ENCODE results near the gene CLEC4G.
"Not testable (repeated sequence)": the region's sequence is repeated elsewhere in the genome, so short reads cannot be mapped to it uniquely, and the experiment has no call there.

CLEC4G gene

GRCh38 chr19:7746306-7746705 lies 14.4 kb upstream of the CLEC4G start:
- DNase-seq, result not testable (repeated sequence)

DNA sequence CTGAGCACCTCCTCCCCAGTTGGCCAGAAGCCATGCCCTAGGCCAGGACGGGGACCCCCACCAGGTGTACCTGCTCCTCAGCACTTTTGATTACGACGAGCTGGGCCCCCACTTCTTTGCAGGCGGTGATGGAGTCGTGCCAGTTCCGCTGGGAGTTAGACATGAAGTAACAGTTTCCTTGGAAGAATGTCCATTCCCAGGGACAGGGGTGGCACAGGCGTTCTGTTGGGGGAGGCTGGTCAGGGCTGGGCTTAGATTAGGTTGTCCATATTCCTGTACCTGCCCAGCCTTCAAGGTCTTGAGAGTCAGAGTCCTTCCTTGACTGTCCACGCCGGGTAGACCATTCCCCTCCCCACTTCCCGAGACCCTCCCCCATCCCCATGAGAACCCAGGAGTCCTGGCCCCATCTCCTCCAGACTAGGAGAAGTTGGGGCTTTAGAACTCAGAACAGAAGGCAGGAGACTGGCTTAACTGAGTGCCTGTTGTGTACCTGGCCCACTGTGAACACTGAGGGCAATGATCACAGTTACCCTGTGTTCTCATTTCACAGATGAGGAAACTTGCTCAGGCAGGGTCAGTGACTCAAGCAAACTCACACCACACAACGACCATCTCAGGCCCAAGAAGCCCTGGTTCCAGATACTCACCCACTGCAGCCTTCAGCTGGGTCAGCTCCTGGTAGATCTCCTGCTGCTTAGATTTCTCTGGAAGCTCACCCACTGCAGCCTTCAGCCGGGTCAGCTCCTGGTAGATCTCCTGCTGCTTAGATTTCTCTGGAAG lies 13.2 kb upstream of the CLEC4G start:
- no peak for DNase-seq

GRCh38 chr19:7744199-7744786 lies 12.4 kb upstream of the CLEC4G start:
- no peak for DNase-seq

DNA sequence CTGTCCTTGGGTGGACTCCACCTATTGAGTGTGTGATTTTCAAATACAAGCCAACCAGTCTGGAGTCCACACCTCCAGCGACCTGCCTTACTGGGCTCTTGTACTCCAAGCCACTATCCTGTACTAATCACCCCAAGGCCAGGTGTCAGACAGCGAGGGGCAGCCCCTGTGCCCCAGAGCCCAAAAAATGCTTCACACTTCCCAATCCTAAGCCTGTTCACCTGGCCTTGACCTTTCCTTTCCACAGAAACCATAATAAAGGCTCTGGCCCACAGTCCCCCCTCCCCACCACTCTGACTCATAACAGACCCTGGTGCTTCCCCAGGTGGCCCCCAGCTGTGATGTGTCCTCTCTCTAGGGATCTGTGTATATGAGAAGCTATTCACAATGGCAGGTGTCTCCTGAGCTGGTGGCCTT lies 11.5 kb upstream of the CLEC4G start:
- no peak for DNase-seq

GRCh38 chr19:7742991-7743390 lies 11.1 kb upstream of the CLEC4G start:
- DNase-seq, result no peak

DNA sequence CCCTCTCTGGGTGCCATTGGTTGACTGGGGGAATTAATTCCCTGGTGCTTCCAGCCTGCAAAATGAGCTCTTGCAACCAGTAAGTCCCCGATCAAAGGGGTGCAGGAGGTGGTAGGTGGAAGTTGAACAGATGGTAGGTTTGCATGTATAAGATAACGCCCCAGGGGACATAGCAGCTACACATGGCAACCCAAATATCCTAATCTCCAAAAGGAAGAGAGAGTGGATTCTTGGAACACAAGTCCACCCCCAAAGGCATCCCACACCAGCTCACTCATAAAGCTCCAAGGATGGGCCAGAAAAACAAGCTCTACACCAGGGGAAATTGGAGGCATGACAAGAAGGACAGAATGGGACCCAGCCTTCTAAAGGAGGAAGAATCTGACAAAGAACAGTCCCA lies 10.7 kb upstream of the CLEC4G start:
- DNase-seq, result no peak

GRCh38 chr19:7740682-7741054 lies 8.8 kb upstream of the CLEC4G start:
- DNase-seq, result no peak

DNA sequence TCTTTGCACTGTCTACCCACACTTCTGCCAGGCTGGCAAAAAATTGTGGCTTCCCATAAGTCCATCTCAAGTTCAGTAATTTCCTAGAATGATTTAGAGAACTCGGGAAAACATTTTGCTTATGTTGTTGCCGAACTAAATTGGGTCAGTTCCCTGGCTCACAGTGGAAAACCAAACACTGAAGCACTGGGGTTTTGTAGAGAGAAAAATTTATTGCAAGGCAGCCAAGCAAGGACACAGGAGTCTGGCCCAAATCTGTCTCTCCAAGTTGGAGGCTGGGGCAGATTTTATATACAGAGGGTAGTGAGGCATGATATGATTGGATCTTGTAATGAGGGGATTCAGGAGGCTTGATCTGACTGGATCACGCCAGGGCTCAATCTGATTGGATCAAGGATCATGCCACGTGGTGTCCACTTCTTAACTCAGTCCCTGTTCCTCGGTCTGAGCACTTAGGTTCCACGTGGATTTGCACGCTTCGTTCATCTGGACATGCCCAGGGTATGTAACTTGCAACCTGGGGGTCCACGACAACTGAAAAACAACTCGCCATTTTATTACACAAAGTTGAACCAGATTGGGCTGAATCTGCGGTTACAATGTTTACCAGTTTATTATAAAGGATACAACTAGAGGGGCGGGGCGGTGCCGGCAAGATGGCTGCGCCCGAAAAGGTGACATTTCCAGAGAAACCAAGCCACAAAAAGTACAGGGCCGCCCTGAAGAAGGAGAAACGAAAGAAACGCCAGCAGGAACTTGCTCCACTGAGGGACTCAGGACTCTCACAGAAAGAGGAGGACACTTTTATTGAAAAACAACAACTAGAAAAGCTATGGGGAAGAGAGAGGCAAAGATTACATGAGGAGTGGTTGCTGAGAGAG lies 8.1 kb upstream of the CLEC4G start:
- no peak for DNase-seq

- DNase-seq, result no peak
Measured at GRCh38 chr19:7739211-7739755, 7.4 kb upstream of the CLEC4G start.

- no peak for DNase-seq
Measured at GRCh38 chr19:7738023-7738422, 6.1 kb upstream of the CLEC4G start.

DNA sequence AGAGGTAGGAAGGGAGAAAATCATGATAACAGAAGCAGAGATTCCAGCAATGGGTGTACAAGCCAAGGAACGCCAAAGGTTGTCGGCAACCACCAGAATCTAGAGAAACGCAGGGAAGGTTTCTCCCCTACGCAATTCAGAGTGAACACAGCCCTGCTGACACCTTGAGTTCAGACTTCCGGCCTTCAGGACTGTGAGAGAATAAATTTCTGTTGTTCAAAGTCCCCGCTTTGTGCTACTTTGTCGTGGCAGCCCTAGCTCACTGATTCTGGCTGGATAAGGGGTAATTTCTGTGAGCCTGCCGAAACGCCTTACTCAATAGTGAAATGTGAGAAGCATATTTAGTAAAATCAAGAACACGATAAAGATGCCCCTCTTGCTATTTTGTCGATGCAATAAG lies 5.3 kb upstream of the CLEC4G start:
- no peak for DNase-seq

GRCh38 chr19:7736148-7736547 lies 4.2 kb upstream of the CLEC4G start:
- no peak for DNase-seq

GRCh38 chr19:7734220-7735203 lies 2.6 kb upstream of the CLEC4G start:
- no peak for DNase-seq

DNA sequence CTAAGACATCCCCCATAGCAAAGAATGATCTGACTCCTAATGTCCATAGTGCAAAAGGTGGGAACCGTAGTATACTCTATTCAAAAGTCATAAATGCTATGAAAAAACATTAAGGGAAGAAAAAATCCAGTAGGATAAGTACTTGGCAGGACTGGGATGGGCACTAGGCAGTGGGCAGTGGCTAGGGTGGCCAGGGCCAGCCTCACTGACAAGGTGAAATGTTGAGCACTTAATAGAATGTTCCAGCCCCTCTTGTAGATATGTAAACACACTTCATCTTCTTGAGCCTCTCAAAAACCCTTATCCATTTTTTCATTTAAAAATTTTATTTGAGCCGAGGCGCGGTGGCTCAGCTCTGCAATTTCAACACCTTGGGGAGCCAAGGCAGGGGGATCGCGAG lies 1.5 kb upstream of the CLEC4G start:
- DNase-seq, result no peak

GRCh38 chr19:7731615-7732014 lies 295 bp downstream of the CLEC4G start:
- DNase-seq, result no peak

- DNase-seq, result no peak
Measured at GRCh38 chr19:7731218-7731595, 703 bp downstream of the CLEC4G start.

GRCh38 chr19:7730286-7731217 lies 1.4 kb downstream of the CLEC4G start:
- no peak for DNase-seq

GRCh38 chr19:7729831-7730285 lies 2.1 kb downstream of the CLEC4G start:
- no peak for DNase-seq

DNA sequence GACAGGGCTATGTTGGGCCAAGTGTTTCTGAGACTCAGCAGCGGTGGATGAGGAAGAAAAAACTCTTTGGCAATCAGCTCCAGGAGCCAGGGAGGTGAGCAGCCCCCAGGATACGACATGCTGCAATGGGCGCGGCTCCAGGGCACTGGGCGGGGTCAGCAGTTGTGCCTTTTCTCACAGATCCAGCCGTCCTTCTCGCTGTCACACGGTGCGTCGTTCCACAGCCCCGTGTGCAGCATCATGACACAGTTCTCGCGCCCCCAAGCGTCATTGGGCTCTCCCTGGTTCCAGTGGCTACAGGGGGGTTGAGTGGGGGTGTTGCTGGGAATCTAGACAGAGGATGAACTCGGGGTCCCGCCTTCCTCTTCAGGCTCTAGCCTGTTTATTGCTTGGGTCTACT lies 2.7 kb downstream of the CLEC4G start:
- no peak for DNase-seq

DNA sequence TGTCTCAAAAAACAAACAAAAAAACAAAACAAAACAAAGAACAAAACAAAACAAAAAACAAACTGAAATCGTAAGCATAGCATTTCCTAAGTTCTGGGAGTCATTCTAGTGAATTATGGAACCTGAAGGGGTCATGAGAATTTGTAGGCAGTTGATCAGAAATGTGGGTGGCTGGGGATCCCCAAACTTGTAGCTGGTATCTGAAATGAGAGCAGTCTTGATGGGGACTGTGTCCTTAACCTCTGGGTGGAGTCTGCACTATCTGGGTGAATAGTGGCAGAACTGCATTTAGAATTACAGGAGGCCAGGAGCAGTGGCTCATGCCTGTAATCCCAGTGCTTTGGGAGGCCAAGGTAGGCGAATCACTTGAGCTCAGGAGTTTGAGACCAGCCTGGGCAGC lies 6.1 kb downstream of the CLEC4G start:
- DNase-seq, result no peak

DNA sequence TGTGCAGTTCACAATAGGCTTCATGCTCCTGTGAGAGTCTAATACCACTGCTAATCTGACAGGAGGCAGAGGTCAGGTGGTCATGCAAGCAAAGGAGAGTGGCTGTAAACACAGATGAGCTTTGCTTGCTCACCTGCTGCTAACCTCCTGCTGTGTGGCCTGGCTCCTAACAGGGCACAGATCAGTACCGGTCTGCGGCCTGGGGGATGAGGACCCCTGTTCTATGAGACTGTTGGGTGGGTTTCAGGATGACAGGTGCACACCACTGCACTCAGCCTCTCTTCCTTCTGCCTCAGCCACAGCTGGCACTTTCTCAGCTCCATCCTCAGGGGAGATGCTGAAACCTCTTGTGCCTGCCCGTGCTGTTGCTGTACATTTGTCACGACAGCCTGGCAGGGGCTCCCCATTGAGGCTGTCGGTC lies 9.7 kb downstream of the CLEC4G start:
- no peak for DNase-seq
